Naive thymus-derived CD4-positive, alpha-beta T cell (primary cell): ENCODE data around the gene RTTN. TPM values are rescaled to one million over a fixed set of nuclear protein-coding genes. Genes with fewer than 3 reads are reported as not detected.

Source experiments
- ATAC-seq: fragments of 150-1000 bp; cut with Tn5 transposase; 2 replicates; pipeline ENCODE4 v1.10.0; 2021; ENCODE audit warnings: mild to moderate bottlenecking, moderate library complexity
- CTCF ChIA-PET: fragments of 350-600 bp; sonication (Branson Sonifier 250); formaldehyde crosslinking; loops from one replicate; lab custom pipeline; 2021; ENCODE audit warnings: antibody characterized with exemption; lab: Charles Lee
- POLR2A ChIA-PET: fragments of 350-600 bp; sonication (Branson Sonifier 250); formaldehyde crosslinking; loops from one replicate; lab custom pipeline; 2021; ENCODE audit warnings: antibody characterized with exemption, inconsistent platforms; lab: Charles Lee
- DNase-seq, 9 donors: peaks; one replicate each; pipeline versions ENCODE4 v3.0.0 to v3.0.0-alpha.2; 2020 to 2022; ENCODE audit warnings: mixed read lengths in 1 of 9
- H3K27ac ChIP-seq: one replicate; pipeline ENCODE4 v1.7.0; 2013; ENCODE audit warnings: mild to moderate bottlenecking, low read depth, low read length, moderate library complexity
- H3K27me3 ChIP-seq, 2 donors: one replicate each; pipeline ENCODE4 v1.7.0; 2013; ENCODE audit warnings: low read length in 2 of 2, mild to moderate bottlenecking in 2 of 2, moderate library complexity in 2 of 2; ENCODE audit not compliant: control insufficient read depth in 2 of 2, insufficient read depth in 2 of 2
- H3K36me3 ChIP-seq, 3 experiments: 1 replicate in 2 of 3; 2 replicates in 1 of 3; pipeline ENCODE4 v1.7.0; 2013; ENCODE audit warnings: low read length in 3 of 3, mild to moderate bottlenecking in 3 of 3, moderate library complexity in 1 of 3; ENCODE audit not compliant: insufficient read depth in 3 of 3, control insufficient read depth in 2 of 3
- H3K4me1 ChIP-seq, 2 donors: one replicate each; pipeline ENCODE4 v1.7.0; 2013; ENCODE audit warnings: low read length in 2 of 2, mild to moderate bottlenecking in 2 of 2, moderate library complexity in 1 of 2; ENCODE audit not compliant: control insufficient read depth in 2 of 2, insufficient read depth in 2 of 2
- H3K4me3 ChIP-seq: 2 replicates; pipeline ENCODE4 v1.7.0; 2013; ENCODE audit warnings: mild to moderate bottlenecking, low read length
- H3K9me3 ChIP-seq, 3 experiments: 1 replicate in 2 of 3; 2 replicates in 1 of 3; pipeline ENCODE4 v1.7.0; 2013; ENCODE audit warnings: low read length in 3 of 3; ENCODE audit not compliant: control insufficient read depth in 2 of 3
- H3K27ac Mint-ChIP-seq, 9 donors: one replicate each; pipeline ENCODE4 v1.8.0; 2020 to 2022; ENCODE audit warnings: mixed read lengths in 9 of 9, mild to moderate bottlenecking in 8 of 9, moderate library complexity in 5 of 9, inconsistent platforms in 2 of 9
- H3K27me3 Mint-ChIP-seq, 5 donors: one replicate each; pipeline ENCODE4 v1.8.0; 2021 to 2022; ENCODE audit warnings: mixed read lengths in 5 of 5, mild to moderate bottlenecking in 1 of 5
- H3K36me3 Mint-ChIP-seq, 5 donors: one replicate each; pipeline ENCODE4 v1.8.0; 2020 to 2022; ENCODE audit warnings: mixed read lengths in 5 of 5, mild to moderate bottlenecking in 3 of 5, inconsistent platforms in 1 of 5
- H3K4me1 Mint-ChIP-seq, 7 donors: one replicate each; pipeline ENCODE4 v1.8.0; 2020 to 2022; ENCODE audit warnings: mixed read lengths in 7 of 7, mild to moderate bottlenecking in 3 of 7, inconsistent platforms in 1 of 7
- H3K4me3 Mint-ChIP-seq, 10 donors: one replicate each; pipeline ENCODE4 v1.8.0; 2020 to 2022; ENCODE audit warnings: mild to moderate bottlenecking in 10 of 10, mixed read lengths in 10 of 10, moderate library complexity in 6 of 10, inconsistent platforms in 2 of 10
- H3K9me3 Mint-ChIP-seq, 11 donors: one replicate each; pipeline ENCODE4 v1.8.0; 2020 to 2022; ENCODE audit warnings: mixed read lengths in 11 of 11, mild to moderate bottlenecking in 4 of 11, inconsistent platforms in 1 of 11, moderate library complexity in 1 of 11
- intact Hi-C, 2 donors: fragments of 100-400 bp; cut with micrococcal nuclease; formaldehyde crosslinking; loops; one replicate each; pipeline ENCODE4 v1.15.1; 2023
- polyA plus RNA-seq, 2 donors: library from polyadenylated mRNA; unstranded; fragments of 300-500 nt; fragmentation: Illumina TruSeq; gene quantifications; one replicate each; pipeline ENCODE4 v1.2.3, GENCODE V29; 2021
- total RNA-seq, 6 experiments: library from RNA in 5 of 6; stranded (reverse) in 5 of 6; gene quantifications; 1 replicate in 5 of 6; 2 replicates in 1 of 6; pipeline ENCODE4 v1.2.3 and lab custom pipeline; 2021 to 2026

The RTTN gene
- total and polyA plus RNA-seq, 7 experiments from 2014 or later, result 2.8 to 33.2 (median 27.0) TPM

GRCh38 chr18:70086085-70086484 is 119.4 kb downstream of the RTTN start:
- no peak for ATAC-seq
- Histone ChIP-seq H3K9me3 (no peaks in the 10 kb centered on the region), H3K27ac (no peak overlapping the region), H3K4me1 (no peaks in the 10 kb centered on the region), H3K27me3 (no peaks in the 10 kb centered on the region), H3K36me3 (peaks cover 0 to 6% (median 0%) of the 10 kb centered on the region in 3 experiments), H3K4me3 (no peak overlapping the region)
- H3K9me3 Mint-ChIP-seq, result no peaks in the 10 kb centered on the region
- ChIA-PET POLR2A (no interaction called here), CTCF (interaction anchor here (0.6 to 3.9 kb wide), 6 partner anchors 9 to 741 kb away, joined by 3 to 21 read pairs (median 4); no protein-coding TSS in a partner anchor)
- DNase-seq, result no peak
- no peak overlapping the region for H3K27ac Mint-ChIP-seq
- no peaks in the 10 kb centered on the region for H3K4me1 Mint-ChIP-seq
- H3K27me3 Mint-ChIP-seq, result no peaks in the 10 kb centered on the region
- H3K36me3 Mint-ChIP-seq, result peaks cover 0 to 20% (median 7%) of the 10 kb centered on the region in 5 donors
- intact Hi-C loops, result loop anchor here (1.0 to 10.0 kb wide), 8 partner anchors 239 to 1369 kb away; partner anchors contain the start of gene TMX3 (in 1 of the 2)
- no peak overlapping the region for H3K4me3 Mint-ChIP-seq

- Mint-ChIP-seq H3K4me3 (no peak overlapping the region), H3K4me1 (no peaks in the 10 kb centered on the region), H3K36me3 (peaks cover 0 to 21% (median 9%) of the 10 kb centered on the region in 5 donors), H3K27ac (no peak overlapping the region), H3K9me3 (no peaks in the 10 kb centered on the region), H3K27me3 (no peaks in the 10 kb centered on the region)
- Histone ChIP-seq H3K4me3 (no peak overlapping the region), H3K9me3 (no peaks in the 10 kb centered on the region), H3K36me3 (peaks cover 0 to 1% (median 0%) of the 10 kb centered on the region in 3 experiments), H3K27me3 (no peaks in the 10 kb centered on the region), H3K27ac (no peak overlapping the region), H3K4me1 (no peaks in the 10 kb centered on the region)
- POLR2A ChIA-PET, result no interaction called here
- DNase-seq (no peak), ATAC-seq (no peak)
- intact Hi-C loops, result loop anchor here (1.0 to 10.0 kb wide), 8 partner anchors 238 to 1368 kb away; partner anchors contain the start of gene TMX3 (in 1 of the 2)
- CTCF ChIA-PET, result interaction anchor here (0.6 to 3.9 kb wide), 6 partner anchors 9 to 740 kb away, joined by 3 to 21 read pairs (median 3); no protein-coding TSS in a partner anchor
Observed at GRCh38 chr18:70085641-70086040, 119.8 kb downstream of the RTTN start.

GRCh38 chr18:70082430-70082829 is 123.1 kb downstream of the RTTN start:
- H3K4me1 ChIP-seq, result no peaks in the 10 kb centered on the region
- POLR2A ChIA-PET, result no interaction called here
- no peaks in the 10 kb centered on the region for H3K27me3 Mint-ChIP-seq
- CTCF ChIA-PET, result interaction anchor here (0.6 kb wide), 1 partner anchor 429 kb away, joined by 4 read pairs; no protein-coding TSS in a partner anchor
- H3K4me3 Mint-ChIP-seq, result no peak overlapping the region
- DNase-seq (no peak), ATAC-seq (no peak)
- H3K4me1 Mint-ChIP-seq, result no peaks in the 10 kb centered on the region
- no peak overlapping the region for H3K27ac ChIP-seq
- H3K27me3 ChIP-seq, result no peaks in the 10 kb centered on the region
- intact Hi-C loops, result loop anchor here in 1 of 2 donors (10.0 kb wide), 2 partner anchors 558 to 1158 kb away; no protein-coding TSS in a partner anchor
- no peaks in the 10 kb centered on the region for H3K36me3 ChIP-seq
- no peaks in the 10 kb centered on the region for H3K9me3 ChIP-seq
- H3K27ac Mint-ChIP-seq, result no peak overlapping the region
- H3K9me3 Mint-ChIP-seq, result no peaks in the 10 kb centered on the region
- H3K36me3 Mint-ChIP-seq, result peaks cover 0 to 41% (median 15%) of the 10 kb centered on the region in 5 donors
- no peak overlapping the region for H3K4me3 ChIP-seq

GRCh38 chr18:70078106-70078505 is 127.4 kb downstream of the RTTN start:
- no peaks in the 10 kb centered on the region for H3K4me1 ChIP-seq
- no peaks in the 10 kb centered on the region for H3K9me3 ChIP-seq
- intact Hi-C loops, result no loop called here
- H3K27me3 ChIP-seq, result no peaks in the 10 kb centered on the region
- no peak for ATAC-seq
- no peaks in the 10 kb centered on the region for H3K27me3 Mint-ChIP-seq
- no peak overlapping the region for H3K27ac Mint-ChIP-seq
- no peak overlapping the region for H3K4me3 Mint-ChIP-seq
- H3K27ac ChIP-seq, result no peak overlapping the region
- H3K4me1 Mint-ChIP-seq, result no peaks in the 10 kb centered on the region
- H3K36me3 ChIP-seq, result peaks cover 0 to 8% (median 0%) of the 10 kb centered on the region in 3 experiments
- no peak for DNase-seq
- ChIA-PET CTCF (no interaction called here), POLR2A (no interaction called here)
- H3K36me3 Mint-ChIP-seq, result peaks cover 0 to 55% (median 24%) of the 10 kb centered on the region in 5 donors
- H3K4me3 ChIP-seq, result no peak overlapping the region
- H3K9me3 Mint-ChIP-seq, result no peaks in the 10 kb centered on the region

DNA sequence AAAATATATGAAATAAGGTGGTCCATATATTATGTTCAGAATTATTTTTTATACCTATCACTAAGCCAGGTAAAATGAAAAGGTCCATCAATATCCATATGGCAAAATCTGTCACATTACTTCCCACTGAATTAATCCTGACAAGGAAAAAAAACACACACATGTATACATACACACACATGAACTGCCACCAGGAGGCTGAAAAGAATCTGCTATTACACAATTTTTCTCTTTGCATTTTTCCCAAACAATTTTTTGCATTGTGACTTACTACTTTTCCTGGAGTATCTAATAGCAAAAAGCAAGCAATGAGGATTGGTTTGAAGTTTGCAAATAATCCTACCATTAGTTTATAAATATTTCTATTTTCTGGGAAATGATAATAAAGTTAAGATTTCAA is 129.6 kb downstream of the RTTN start:
- Mint-ChIP-seq H3K27ac (no peak overlapping the region), H3K9me3 (no peaks in the 10 kb centered on the region), H3K27me3 (no peaks in the 10 kb centered on the region), H3K36me3 (peaks cover 0 to 51% (median 21%) of the 10 kb centered on the region in 5 donors), H3K4me1 (no peaks in the 10 kb centered on the region), H3K4me3 (no peak overlapping the region)
- POLR2A ChIA-PET, result no interaction called here
- H3K27me3 ChIP-seq, result no peaks in the 10 kb centered on the region
- no peaks in the 10 kb centered on the region for H3K4me1 ChIP-seq
- no peak overlapping the region for H3K27ac ChIP-seq
- intact Hi-C loops, result no loop called here
- peaks cover 0 to 9% (median 0%) of the 10 kb centered on the region in 3 experiments for H3K36me3 ChIP-seq
- H3K4me3 ChIP-seq, result no peak overlapping the region
- ATAC-seq (no peak), DNase-seq (no peak)
- CTCF ChIA-PET, result no interaction called here
- no peaks in the 10 kb centered on the region for H3K9me3 ChIP-seq

GRCh38 chr18:70074116-70074515 is 131.4 kb downstream of the RTTN start:
- ChIA-PET CTCF (interaction anchor here (1.1 kb wide), 1 partner anchor 11 kb away, joined by 3 read pairs; no protein-coding TSS in a partner anchor), POLR2A (no interaction called here)
- ATAC-seq, result no peak
- Histone ChIP-seq H3K27me3 (no peaks in the 10 kb centered on the region), H3K4me1 (no peaks in the 10 kb centered on the region), H3K27ac (no peak overlapping the region), H3K36me3 (peaks cover 0 to 14% (median 0%) of the 10 kb centered on the region in 3 experiments), H3K4me3 (no peak overlapping the region), H3K9me3 (no peaks in the 10 kb centered on the region)
- Mint-ChIP-seq H3K4me3 (no peak overlapping the region), H3K27ac (no peak overlapping the region), H3K36me3 (peaks cover 0 to 46% (median 17%) of the 10 kb centered on the region in 5 donors), H3K27me3 (no peaks in the 10 kb centered on the region), H3K9me3 (no peaks in the 10 kb centered on the region), H3K4me1 (peaks cover 0 to 6% (median 3%) of the 10 kb centered on the region in 7 donors)
- no peak for DNase-seq
- intact Hi-C loops, result loop anchor here (5.0 kb wide), 3 partner anchors 117 to 227 kb away; no protein-coding TSS in a partner anchor
